HG02642 (cell line): Measurements from ENCODE around the gene NMNAT3.

Source experiments
- ATAC-seq: cut with Tn5 transposase; IDR thresholded peaks from one replicate; pipeline ENCODE4 v1.9.1; 2021; ENCODE audit warnings: mild to moderate bottlenecking; ENCODE audit not compliant: unreplicated experiment, poor library complexity

Gene NMNAT3

GRCh38 chr3:139528281-139528680, 149.5 kb downstream of the NMNAT3 start:
- ATAC-seq, result no peak

- no peak for ATAC-seq
Measured at GRCh38 chr3:139527265-139527664, 150.5 kb downstream of the NMNAT3 start.

GRCh38 chr3:139526146-139526545, 151.6 kb downstream of the NMNAT3 start:
- ATAC-seq, result no peak

- no peak for ATAC-seq
Measured at GRCh38 chr3:139524841-139525636, 152.7 kb downstream of the NMNAT3 start.

GRCh38 chr3:139523718-139524117, 154.1 kb downstream of the NMNAT3 start:
- no peak for ATAC-seq

- ATAC-seq, result no peak
Measured at GRCh38 chr3:139523166-139523565, 154.6 kb downstream of the NMNAT3 start.

- ATAC-seq, result no peak
Measured at GRCh38 chr3:139522421-139522820, 155.4 kb downstream of the NMNAT3 start.

GRCh38 chr3:139521816-139522215, 156.0 kb downstream of the NMNAT3 start:
- no peak for ATAC-seq

GRCh38 chr3:139521144-139521543, 156.6 kb downstream of the NMNAT3 start:
- ATAC-seq, result no peak

GRCh38 chr3:139519998-139520737, 157.6 kb downstream of the NMNAT3 start:
- ATAC-seq, result no peak

- ATAC-seq, result no peak
Measured at GRCh38 chr3:139518926-139519842, 158.6 kb downstream of the NMNAT3 start.

GRCh38 chr3:139518306-139518705, 159.5 kb downstream of the NMNAT3 start:
- no peak for ATAC-seq

GRCh38 chr3:139517321-139518065, 160.3 kb downstream of the NMNAT3 start:
- ATAC-seq, result no peak

GRCh38 chr3:139514741-139515140, 163.0 kb downstream of the NMNAT3 start:
- no peak for ATAC-seq
